ENCODE data around the gene RNF217.

RNF217 gene

GRCh38 chr6:125041740-125042459 lies 79.7 kb downstream of the RNF217 start:
- TF ChIP-seq CTCF (IDR thresholded peaks at IDR 0.05) = no peak

- TF ChIP-seq CTCF (IDR thresholded peaks at IDR 0.05) = no peak
These were observed 81.8 kb downstream of the RNF217 start for GRCh38 chr6:125044066-125044465.

GRCh38 chr6:125044667-125045066 lies 82.4 kb downstream of the RNF217 start:
- TF ChIP-seq CTCF (IDR thresholded peaks at IDR 0.05) = no peak

GRCh38 chr6:125046107-125046925 lies 84.1 kb downstream of the RNF217 start:
- no peak for TF ChIP-seq CTCF (IDR thresholded peaks at IDR 0.05)

- no peak for TF ChIP-seq CTCF (IDR thresholded peaks at IDR 0.05)
These were observed 86.0 kb downstream of the RNF217 start for GRCh38 chr6:125048274-125048673.

- no peak for TF ChIP-seq CTCF (IDR thresholded peaks at IDR 0.05)
These were observed 88.6 kb downstream of the RNF217 start for GRCh38 chr6:125050663-125051318.

- TF ChIP-seq CTCF (IDR thresholded peaks at IDR 0.05) = no peak
These were observed 91.6 kb downstream of the RNF217 start for GRCh38 chr6:125053809-125054208.

Measured in LNCAP (cell line).